Activated naive CD8-positive, alpha-beta T cell treated with anti-CD3 and anti-CD28 coated beads, Interleukin-2, amount 50 U/mL, for 24 hours (primary cell): ENCODE measurements around the gene FXYD5.

ENCODE experiments used
- ATAC-seq: fragments of 150-1000 bp; cut with Tn5 transposase; one replicate; pipeline ENCODE4 v1.10.0; 2021
- DNase-seq: peaks from one replicate; pipeline ENCODE4 v3.0.0; 2021
- H3K27ac Mint-ChIP-seq: one replicate; pipeline ENCODE4 v1.8.0; 2021; ENCODE audit warnings: mild to moderate bottlenecking, mixed read lengths
- H3K27me3 Mint-ChIP-seq: one replicate; pipeline ENCODE4 v1.8.0; 2021; ENCODE audit warnings: mixed read lengths
- H3K36me3 Mint-ChIP-seq: one replicate; pipeline ENCODE4 v1.8.0; 2021; ENCODE audit warnings: low read depth, mixed read lengths
- H3K4me1 Mint-ChIP-seq: one replicate; pipeline ENCODE4 v1.8.0; 2021; ENCODE audit warnings: mixed read lengths
- H3K4me3 Mint-ChIP-seq: one replicate; pipeline ENCODE4 v1.8.0; 2021; ENCODE audit warnings: mild to moderate bottlenecking, moderate library complexity, mixed read lengths
- H3K9me3 Mint-ChIP-seq: one replicate; pipeline ENCODE4 v1.8.0; 2021; ENCODE audit warnings: mixed read lengths

FXYD5 gene

GRCh38 chr19:35167251-35168119, 12.9 kb downstream of the FXYD5 start:
- Mint-ChIP-seq H3K36me3 (peaks cover 79% of the 10 kb centered on the region), H3K9me3 (peaks cover 24% of the 10 kb centered on the region), H3K27ac (peak overlapping the region; percentile 77), H3K4me3 (no peak overlapping the region), H3K27me3 (no peaks in the 10 kb centered on the region), H3K4me1 (peaks cover 46% of the 10 kb centered on the region)
- DNase-seq (no peak), ATAC-seq (no peak)

DNA sequence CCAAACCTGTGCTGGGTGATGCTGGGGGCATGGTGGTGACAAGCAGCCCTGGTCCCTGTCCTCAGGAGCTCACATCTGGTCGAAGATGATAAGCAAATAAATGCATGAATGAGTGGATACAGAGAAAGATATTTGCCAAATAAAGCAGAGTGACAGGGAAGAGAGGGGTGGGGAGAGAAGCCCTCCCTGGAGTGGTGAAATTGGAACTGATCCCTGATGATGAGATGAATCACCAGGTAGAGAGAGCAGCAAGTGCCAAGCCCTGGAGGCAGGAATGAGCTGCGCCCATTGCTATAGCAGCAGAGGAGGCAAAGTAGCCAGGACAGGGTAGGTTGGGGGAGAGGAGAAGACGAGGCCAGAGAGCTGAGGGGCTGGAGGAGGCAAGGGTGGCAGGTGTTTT, 13.7 kb downstream of the FXYD5 start:
- H3K4me3 Mint-ChIP-seq: no peak overlapping the region
- DNase-seq (no peak), ATAC-seq (no peak)
- H3K36me3 Mint-ChIP-seq: peaks cover 72% of the 10 kb centered on the region
- no peaks in the 10 kb centered on the region for H3K27me3 Mint-ChIP-seq
- H3K27ac Mint-ChIP-seq: peak overlapping the region; percentile 61
- H3K4me1 Mint-ChIP-seq: peaks cover 46% of the 10 kb centered on the region
- peaks cover 23% of the 10 kb centered on the region for H3K9me3 Mint-ChIP-seq

DNA sequence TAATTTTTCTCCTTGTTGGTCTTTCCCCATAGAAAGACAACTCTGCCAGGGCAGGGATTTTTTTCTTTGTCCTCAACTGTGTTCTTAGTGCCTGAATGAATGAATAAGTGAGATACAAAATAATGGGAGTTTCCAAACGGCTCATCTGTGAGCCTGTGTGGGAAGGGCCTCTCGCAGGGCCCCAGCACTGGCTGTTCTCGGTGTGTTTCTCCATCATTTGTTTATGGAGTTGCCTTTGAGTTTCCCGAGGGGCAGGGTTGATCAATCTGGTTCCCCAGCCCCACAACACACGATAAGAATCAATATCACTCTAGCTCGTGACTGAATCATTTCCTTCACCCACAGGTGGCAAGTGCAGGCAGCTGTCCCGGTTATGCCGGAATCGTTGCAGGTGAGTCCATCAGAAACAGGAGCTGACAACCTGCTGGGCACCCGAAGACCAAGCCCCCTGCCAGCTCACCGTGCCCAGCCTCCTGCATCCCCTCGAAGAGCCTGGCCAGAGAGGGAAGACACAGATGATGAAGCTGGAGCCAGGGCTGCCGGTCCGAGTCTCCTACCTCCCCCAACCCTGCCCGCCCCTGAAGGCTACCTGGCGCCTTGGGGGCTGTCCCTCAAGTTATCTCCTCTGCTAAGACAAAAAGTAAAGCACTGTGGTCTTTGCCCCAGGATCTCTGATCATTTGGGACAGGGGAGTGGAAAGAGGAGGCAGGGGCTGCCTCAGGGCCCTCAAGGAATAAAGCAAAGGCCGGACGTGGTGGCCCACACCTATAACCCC, 14.9 kb downstream of the FXYD5 start:
- no peak for DNase-seq
- Mint-ChIP-seq H3K9me3 (peaks cover 14% of the 10 kb centered on the region), H3K36me3 (peaks cover 60% of the 10 kb centered on the region), H3K27ac (peak overlapping the region; percentile 85), H3K27me3 (no peaks in the 10 kb centered on the region), H3K4me3 (no peak overlapping the region), H3K4me1 (peaks cover 41% of the 10 kb centered on the region)
- peak; percentile 59 for ATAC-seq

DNA sequence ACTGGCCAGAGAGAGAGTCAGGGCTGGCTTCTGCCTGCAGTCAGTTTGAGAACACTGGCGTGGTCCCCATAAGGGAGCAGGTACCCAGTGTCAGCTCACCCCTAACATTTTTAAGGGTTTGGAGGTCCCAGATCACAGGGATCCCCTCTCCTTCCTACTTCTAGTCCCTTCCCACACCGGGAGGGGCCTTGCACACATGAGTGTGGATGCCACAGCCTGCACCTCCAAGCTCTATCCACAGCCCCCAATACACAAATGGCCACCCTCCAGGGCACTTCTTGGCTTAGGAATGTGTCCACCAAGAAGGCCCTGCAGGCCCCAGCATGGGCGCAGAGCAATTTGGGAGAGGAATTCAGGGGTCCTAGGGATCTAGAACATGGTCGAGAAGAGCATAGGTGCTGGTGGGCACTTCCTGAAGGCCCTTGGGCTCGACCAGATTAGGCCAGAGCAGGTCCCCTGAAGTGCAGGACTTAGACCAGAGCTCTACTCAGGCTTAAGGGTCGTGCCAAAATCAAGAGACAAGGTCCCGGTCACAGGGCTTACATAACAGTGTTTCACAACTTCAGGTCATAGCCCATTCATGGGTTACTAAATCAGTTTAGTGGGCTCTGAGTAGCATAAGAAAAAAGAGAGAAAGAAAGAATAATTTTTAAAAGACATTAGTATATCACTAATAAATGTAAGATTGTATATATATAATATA, 16.0 kb downstream of the FXYD5 start:
- Mint-ChIP-seq H3K4me3 (no peak overlapping the region), H3K9me3 (peaks cover 11% of the 10 kb centered on the region), H3K4me1 (peaks cover 47% of the 10 kb centered on the region), H3K27ac (no peak overlapping the region), H3K27me3 (no peaks in the 10 kb centered on the region), H3K36me3 (peaks cover 55% of the 10 kb centered on the region)
- no peak for ATAC-seq
- DNase-seq: no peak

- Mint-ChIP-seq H3K4me3 (no peak overlapping the region), H3K27me3 (no peaks in the 10 kb centered on the region), H3K9me3 (peaks cover under 1% of the 10 kb centered on the region), H3K4me1 (peaks cover 44% of the 10 kb centered on the region), H3K27ac (peak overlapping the region; percentile 54), H3K36me3 (peaks cover 45% of the 10 kb centered on the region)
- ATAC-seq (no peak), DNase-seq (no peak)
Observed at GRCh38 chr19:35171730-35172129, 17.2 kb downstream of the FXYD5 start.

DNA sequence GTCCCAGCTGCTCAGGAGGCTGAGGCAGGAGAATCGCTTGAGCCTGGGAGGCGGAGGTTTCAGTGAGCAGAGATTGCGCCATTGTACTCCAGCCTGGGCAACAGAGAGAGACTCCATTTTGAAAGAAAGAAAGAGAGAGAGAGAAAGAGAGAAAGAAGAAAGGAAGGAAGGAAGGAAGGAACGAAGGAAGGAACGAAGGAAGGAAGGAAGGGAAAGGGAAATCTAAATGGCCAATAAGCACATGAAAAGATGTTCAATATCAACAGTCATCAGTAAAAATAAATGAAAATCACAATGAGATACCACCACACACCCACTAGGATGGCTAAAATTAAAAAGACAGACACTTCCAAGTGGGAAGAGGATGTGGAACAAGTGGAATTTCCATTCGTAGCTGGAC, 19.7 kb downstream of the FXYD5 start:
- Mint-ChIP-seq H3K4me1 (peaks cover 37% of the 10 kb centered on the region), H3K27me3 (no peaks in the 10 kb centered on the region), H3K27ac (no peak overlapping the region), H3K9me3 (peaks cover 12% of the 10 kb centered on the region), H3K36me3 (peaks cover 25% of the 10 kb centered on the region), H3K4me3 (no peak overlapping the region)
- ATAC-seq (no peak), DNase-seq (no peak)

GRCh38 chr19:35176181-35176570, 21.6 kb downstream of the FXYD5 start:
- no peak overlapping the region for H3K27ac Mint-ChIP-seq
- peaks cover 45% of the 10 kb centered on the region for H3K4me1 Mint-ChIP-seq
- DNase-seq (no peak), ATAC-seq (no peak)
- peaks cover 12% of the 10 kb centered on the region for H3K9me3 Mint-ChIP-seq
- no peak overlapping the region for H3K4me3 Mint-ChIP-seq
- H3K27me3 Mint-ChIP-seq: no peaks in the 10 kb centered on the region
- peaks cover 13% of the 10 kb centered on the region for H3K36me3 Mint-ChIP-seq

GRCh38 chr19:35177377-35178274, 23.1 kb downstream of the FXYD5 start:
- Mint-ChIP-seq H3K9me3 (peaks cover 12% of the 10 kb centered on the region), H3K36me3 (peaks cover 9% of the 10 kb centered on the region), H3K27me3 (no peaks in the 10 kb centered on the region), H3K4me1 (peaks cover 45% of the 10 kb centered on the region), H3K4me3 (no peak overlapping the region), H3K27ac (no peak overlapping the region)
- ATAC-seq (no peak), DNase-seq (no peak)

DNA sequence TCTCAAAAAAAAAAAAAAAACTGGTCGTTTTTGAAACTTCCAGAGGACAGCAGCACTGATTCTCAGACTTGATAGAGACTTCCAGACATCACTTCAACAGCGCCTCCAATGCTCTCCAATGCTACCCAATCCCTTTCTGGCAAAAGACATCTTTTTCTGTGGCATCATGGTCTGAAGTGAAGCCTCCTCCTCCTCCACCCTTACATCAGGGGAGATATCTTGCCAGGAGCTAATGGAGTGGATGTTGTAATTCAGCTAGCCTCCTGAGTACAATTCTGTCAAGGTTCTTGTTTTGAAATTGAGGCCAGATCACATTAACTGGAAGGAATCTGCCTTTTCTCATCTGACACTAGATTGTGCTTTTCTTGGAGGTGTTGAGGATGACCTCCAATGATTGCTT, 24.2 kb downstream of the FXYD5 start:
- Mint-ChIP-seq H3K4me1 (peaks cover 45% of the 10 kb centered on the region), H3K36me3 (peaks cover 11% of the 10 kb centered on the region), H3K9me3 (peaks cover 15% of the 10 kb centered on the region), H3K4me3 (no peak overlapping the region), H3K27ac (peak overlapping the region; percentile 6), H3K27me3 (no peaks in the 10 kb centered on the region)
- ATAC-seq: no peak
- DNase-seq: no peak

DNA sequence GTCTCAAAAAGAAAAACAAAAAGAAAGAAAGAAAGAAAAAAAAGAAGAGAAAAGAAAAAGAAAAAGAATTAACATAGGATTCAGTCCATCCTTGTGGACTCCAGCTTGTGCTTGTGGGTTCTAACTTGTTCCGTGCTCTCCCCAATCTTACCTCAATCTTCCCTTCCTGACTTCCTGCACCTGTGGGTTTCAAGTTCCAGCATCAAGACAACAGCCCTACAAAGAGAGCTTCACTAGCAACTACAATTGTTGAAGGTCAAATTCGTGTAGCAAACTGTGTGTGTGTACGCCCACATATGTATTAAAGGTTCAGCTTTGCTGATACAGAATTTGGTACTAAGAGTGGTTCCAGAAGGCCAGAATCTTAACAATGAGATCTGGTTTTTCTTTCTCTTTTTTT, 25.3 kb downstream of the FXYD5 start:
- peaks cover 44% of the 10 kb centered on the region for H3K4me1 Mint-ChIP-seq
- ATAC-seq: peak; percentile 65
- H3K27ac Mint-ChIP-seq: no peak overlapping the region
- no peaks in the 10 kb centered on the region for H3K27me3 Mint-ChIP-seq
- peaks cover 15% of the 10 kb centered on the region for H3K9me3 Mint-ChIP-seq
- no peak for DNase-seq
- H3K36me3 Mint-ChIP-seq: peaks cover 9% of the 10 kb centered on the region
- no peak overlapping the region for H3K4me3 Mint-ChIP-seq

DNA sequence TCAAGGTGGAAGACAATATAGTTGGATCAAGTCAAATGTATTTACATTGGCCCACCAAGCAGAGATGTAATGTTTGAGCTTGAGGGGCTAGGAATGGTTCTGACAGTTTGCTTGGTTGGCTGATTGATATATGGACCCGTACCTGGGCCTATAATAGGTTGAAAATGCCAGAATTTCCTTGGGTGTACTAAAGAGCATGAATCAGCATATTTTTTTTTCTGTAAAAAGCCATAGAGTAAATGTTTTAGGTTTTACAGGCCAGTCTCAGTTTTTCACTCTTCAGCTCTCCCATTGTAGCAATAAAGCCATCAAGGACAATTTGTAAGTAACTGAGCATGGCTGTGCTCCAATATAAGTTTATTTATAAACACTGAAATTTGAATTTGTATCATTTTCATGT, 26.9 kb downstream of the FXYD5 start:
- Mint-ChIP-seq H3K27me3 (no peaks in the 10 kb centered on the region), H3K27ac (no peak overlapping the region), H3K9me3 (peaks cover 15% of the 10 kb centered on the region), H3K4me3 (no peak overlapping the region), H3K36me3 (peaks cover 2% of the 10 kb centered on the region), H3K4me1 (peaks cover 31% of the 10 kb centered on the region)
- DNase-seq (no peak), ATAC-seq (no peak)

GRCh38 chr19:35184267-35184666, 29.7 kb downstream of the FXYD5 start:
- no peaks in the 10 kb centered on the region for H3K27me3 Mint-ChIP-seq
- ATAC-seq (no peak), DNase-seq (no peak)
- no peak overlapping the region for H3K4me3 Mint-ChIP-seq
- H3K4me1 Mint-ChIP-seq: peaks cover 14% of the 10 kb centered on the region
- peaks cover 2% of the 10 kb centered on the region for H3K36me3 Mint-ChIP-seq
- H3K27ac Mint-ChIP-seq: no peak overlapping the region
- H3K9me3 Mint-ChIP-seq: peaks cover 8% of the 10 kb centered on the region

DNA sequence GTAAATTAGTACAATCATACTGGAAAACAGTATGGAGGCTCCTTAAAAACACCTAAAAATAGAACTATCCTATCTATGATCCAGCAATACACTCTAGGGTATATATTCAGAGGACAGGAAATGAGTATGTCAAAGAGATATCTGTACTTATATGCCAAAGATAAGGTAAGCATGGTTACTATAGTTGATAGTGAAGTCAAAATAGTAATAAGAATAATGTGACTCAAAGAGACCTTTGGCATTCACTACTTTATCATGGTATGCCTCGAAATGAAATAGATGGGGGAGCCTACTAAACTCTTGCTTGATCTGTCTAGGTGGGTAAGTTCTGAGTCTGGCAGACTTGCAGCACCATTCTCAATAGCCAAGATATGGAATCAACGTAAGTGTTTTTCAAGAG, 30.3 kb downstream of the FXYD5 start:
- H3K4me3 Mint-ChIP-seq: no peak overlapping the region
- H3K4me1 Mint-ChIP-seq: peaks cover 7% of the 10 kb centered on the region
- H3K9me3 Mint-ChIP-seq: peaks cover 8% of the 10 kb centered on the region
- H3K36me3 Mint-ChIP-seq: peaks cover 2% of the 10 kb centered on the region
- DNase-seq (no peak), ATAC-seq (peak; percentile 36)
- no peak overlapping the region for H3K27ac Mint-ChIP-seq
- no peaks in the 10 kb centered on the region for H3K27me3 Mint-ChIP-seq
